ENCODE results near the gene ILDR1. TPM values are rescaled to one million over a fixed set of nuclear protein-coding genes. Genes with fewer than 3 reads are reported as not detected.

Gene ILDR1
- total RNA-seq, 1 donor, result not detected

DNA sequence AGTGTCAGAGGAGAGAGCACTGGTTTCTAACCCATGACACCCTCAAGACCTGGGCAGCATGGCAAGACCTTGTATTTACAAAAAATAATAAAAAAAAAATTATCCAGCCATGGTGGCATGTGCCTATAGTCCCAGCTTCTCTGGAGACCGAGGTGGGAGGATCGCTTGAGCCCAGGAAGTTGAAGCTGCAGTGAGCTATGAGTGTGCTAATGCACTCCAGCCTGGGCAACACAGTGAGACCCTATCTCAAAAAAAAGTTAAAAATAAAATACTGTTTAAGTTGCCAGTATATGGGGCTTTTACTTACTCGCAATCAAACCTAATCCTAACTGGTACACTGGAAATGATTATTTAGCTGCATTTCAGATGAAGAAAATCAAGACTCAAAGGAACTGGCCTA lies 20.2 kb downstream of the ILDR1 start:
- no peak overlapping the region for H3K4me3 ChIP-seq (ENCODE audit: low read depth, low read length)
- TF ChIP-seq, protein P1, sequence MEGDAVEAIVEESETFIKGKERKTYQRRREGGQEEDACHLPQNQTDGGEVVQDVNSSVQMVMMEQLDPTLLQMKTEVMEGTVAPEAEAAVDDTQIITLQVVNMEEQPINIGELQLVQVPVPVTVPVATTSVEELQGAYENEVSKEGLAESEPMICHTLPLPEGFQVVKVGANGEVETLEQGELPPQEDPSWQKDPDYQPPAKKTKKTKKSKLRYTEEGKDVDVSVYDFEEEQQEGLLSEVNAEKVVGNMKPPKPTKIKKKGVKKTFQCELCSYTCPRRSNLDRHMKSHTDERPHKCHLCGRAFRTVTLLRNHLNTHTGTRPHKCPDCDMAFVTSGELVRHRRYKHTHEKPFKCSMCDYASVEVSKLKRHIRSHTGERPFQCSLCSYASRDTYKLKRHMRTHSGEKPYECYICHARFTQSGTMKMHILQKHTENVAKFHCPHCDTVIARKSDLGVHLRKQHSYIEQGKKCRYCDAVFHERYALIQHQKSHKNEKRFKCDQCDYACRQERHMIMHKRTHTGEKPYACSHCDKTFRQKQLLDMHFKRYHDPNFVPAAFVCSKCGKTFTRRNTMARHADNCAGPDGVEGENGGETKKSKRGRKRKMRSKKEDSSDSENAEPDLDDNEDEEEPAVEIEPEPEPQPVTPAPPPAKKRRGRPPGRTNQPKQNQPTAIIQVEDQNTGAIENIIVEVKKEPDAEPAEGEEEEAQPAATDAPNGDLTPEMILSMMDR (IDR thresholded peaks at IDR 0.05; ENCODE audit: insufficient read depth, low read depth, low read length), result no peak
- no peak for DNase-seq (ENCODE audit: low read depth)

DNA sequence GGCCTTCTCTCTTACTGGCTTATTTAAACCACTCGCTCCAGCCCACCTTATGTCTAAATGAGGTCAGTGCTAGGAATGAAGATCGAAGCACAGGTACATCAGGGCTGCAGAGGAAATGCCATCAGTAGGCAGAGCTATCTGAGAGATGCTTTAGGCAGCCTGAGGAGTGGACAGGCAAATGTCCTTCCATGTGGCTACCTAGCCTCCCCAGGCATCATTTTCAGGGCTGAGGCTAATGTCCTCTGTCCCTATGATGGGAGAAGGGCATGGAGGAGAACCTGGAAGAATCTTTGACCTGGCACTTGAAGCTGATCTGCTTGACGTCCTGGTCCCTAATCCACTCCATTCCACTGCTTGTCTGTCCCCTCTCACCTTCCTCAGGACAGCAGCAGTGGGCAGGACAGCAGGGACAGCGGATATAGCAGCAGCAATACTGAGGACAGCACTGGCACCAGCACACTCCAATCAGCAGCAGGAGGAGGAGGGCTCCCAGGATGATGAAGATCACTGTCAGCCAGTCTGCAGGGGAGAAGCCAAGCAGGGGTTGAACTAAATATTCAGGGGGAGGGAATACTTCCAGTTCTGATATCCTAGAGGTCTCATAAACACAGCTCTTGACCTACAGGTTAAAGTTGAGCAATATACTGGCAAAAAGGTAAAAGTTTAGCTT lies 21.0 kb downstream of the ILDR1 start:
- TF ChIP-seq, protein P1 (IDR thresholded peaks at IDR 0.05; ENCODE audit: insufficient read depth, low read depth, low read length), result no peak
- no peak overlapping the region for H3K4me3 ChIP-seq (ENCODE audit: low read depth, low read length)
- DNase-seq (ENCODE audit: low read depth), result no peak

DNA sequence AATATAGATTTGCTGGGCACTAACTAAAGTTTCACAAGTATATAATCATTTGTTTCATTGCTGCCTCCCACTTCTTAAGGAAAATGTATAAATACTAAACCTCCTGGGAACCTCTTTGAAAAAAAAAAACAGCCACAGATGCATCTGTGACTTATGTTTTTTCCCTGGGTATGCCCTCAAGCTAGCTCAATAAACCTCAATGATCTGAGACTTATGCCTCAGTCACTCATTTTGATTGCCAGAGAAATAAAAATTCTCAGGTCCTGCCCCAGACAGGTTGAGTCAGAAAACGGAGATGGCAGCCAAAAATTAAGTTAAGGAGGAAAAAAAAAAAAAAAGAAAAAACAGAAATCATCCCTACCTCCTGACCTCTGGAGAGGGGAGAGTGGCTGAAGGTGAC lies 22.1 kb downstream of the ILDR1 start:
- no peak for DNase-seq (ENCODE audit: low read depth)
- H3K4me3 ChIP-seq (ENCODE audit: low read depth, low read length), result no peak overlapping the region
- TF ChIP-seq, protein P1 (IDR thresholded peaks at IDR 0.05; ENCODE audit: insufficient read depth, low read depth, low read length), result no peak

DNA sequence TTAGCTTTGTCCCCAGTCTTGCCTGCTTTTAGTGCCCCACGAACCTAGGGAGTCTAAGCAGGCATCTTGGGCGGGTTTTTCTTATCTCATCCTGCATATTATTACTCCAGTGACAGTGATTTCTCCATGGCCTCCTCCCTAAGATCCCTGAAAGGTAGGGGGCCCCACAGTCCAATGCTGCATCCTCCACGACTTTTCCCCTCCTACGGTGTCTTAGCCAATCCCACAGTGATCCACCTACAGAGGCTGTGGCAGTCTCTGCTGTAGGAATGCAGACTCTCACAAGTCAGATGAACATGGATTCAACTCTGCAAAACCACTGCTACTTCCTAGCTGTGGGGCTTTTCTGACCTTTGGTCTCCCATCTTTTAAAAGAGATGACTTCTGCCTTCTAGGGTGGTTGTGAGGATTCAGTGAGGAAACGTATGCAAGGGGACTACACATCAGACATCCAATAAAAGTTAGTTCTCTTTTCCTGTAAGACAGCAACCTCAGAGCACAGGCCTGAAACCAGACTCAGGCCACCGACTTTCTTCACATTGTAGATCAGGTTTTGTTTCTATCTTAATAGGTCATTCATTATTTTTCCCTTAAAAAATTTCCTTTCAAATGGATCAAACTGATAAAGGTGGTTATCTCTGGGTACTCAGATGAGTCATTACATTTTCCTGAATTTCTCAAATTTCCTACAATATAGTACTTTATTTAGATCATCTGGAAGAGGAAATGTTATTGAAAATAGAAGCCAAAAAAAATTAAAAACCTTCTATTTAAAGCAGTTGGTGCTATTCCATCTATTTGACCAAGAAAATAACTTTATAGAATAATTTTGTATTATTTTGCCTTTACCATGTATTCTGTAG lies 23.2 kb downstream of the ILDR1 start:
- no peak overlapping the region for H3K4me3 ChIP-seq (ENCODE audit: low read depth, low read length)
- DNase-seq (ENCODE audit: low read depth), result no peak
- TF ChIP-seq, protein P1 (IDR thresholded peaks at IDR 0.05; ENCODE audit: insufficient read depth, low read depth, low read length), result no peak

DNA sequence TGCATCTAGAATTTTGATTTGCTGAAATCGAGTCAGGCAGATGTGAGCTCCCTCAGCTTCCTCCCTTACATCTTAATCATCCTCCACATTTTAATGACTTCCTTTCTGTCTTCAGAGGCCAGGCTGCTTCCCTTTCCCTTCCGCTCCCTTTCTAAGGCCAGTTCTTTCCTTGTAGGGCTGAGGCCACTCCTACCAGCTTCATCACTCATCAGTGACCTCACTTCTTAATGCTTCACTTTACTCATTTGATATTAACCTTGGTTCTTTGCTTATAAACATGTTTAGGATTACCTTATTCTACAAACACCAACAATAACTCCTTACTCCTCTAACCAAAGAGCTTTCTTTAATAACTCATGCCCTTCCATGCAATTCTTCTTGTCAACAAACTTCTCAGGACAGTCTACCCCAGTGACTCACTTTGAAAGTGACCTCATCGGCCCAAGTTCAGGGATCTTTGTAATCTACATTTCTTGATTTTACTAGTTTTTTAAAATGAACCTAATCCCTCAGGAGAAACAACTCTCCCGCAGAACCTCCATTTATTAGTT lies 23.9 kb downstream of the ILDR1 start:
- no peak overlapping the region for H3K4me3 ChIP-seq (ENCODE audit: low read depth, low read length)
- DNase-seq (ENCODE audit: low read depth), result peak; percentile 52
- TF ChIP-seq, protein P1 (IDR thresholded peaks at IDR 0.05; ENCODE audit: insufficient read depth, low read depth, low read length), result no peak

DNA sequence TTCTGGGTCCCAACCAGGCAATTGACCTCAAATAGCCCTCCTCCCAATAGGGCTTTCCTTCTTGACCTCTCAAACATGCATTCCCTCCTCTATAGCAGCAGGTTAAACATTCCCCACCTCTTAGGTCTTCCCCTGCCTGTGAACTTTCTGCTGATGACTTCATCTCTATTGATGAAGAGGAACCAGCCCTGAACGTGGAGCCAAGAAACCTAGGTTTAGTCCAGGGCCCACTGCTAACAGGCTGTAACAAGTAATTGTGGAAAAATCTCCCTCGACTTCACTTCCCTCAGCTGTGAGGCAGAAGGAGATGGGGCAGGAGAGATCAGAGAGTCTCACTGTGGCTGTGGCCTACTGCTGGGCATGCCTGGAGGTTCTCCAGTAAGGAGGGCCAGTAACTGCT lies 24.7 kb downstream of the ILDR1 start:
- no peak for DNase-seq (ENCODE audit: low read depth)
- TF ChIP-seq, protein P1 (IDR thresholded peaks at IDR 0.05; ENCODE audit: insufficient read depth, low read depth, low read length), result no peak
- H3K4me3 ChIP-seq (ENCODE audit: low read depth, low read length), result no peak overlapping the region

Measured in fibroblast of villous mesenchyme (primary cell).